Kidney epithelial cell (primary cell): Measurements from ENCODE around the gene ABLIM2. TPM values are rescaled to one million over a fixed set of nuclear protein-coding genes. Genes with fewer than 3 reads are reported as not detected.

Experiments used
- DNase-seq: peaks from one replicate; pipeline ENCODE4 v3.0.0-alpha.2; 2010; ENCODE audit warnings: low read depth
- H3K27me3 ChIP-seq: 2 replicates; pipeline ENCODE4 v1.6.0; 2011; ENCODE audit warnings: low read length; ENCODE audit not compliant: control insufficient read depth, insufficient read depth
- H3K36me3 ChIP-seq: 2 replicates; pipeline ENCODE4 v1.5.1; 2011; ENCODE audit warnings: low read length; ENCODE audit not compliant: control insufficient read depth, insufficient read depth
- H3K4me3 ChIP-seq: 2 replicates; pipeline ENCODE4 v1.5.1; 2011; ENCODE audit warnings: low read depth, mild to moderate bottlenecking, control low read depth, low read length
- CTCF ChIP-seq: IDR thresholded peaks from 2 replicates; pipeline ENCODE4 v1.5.1; 2011; ENCODE audit warnings: mild to moderate bottlenecking, moderate library complexity, low read length, control low read depth, inconsistent platforms; ENCODE audit not compliant: insufficient read depth, poor library complexity, severe bottlenecking
- total RNA-seq: library from RNA; depleted of rRNA; stranded (reverse); fragments of >200 nt; gene quantifications from 2 replicates; pipeline ENCODE4 v1.2.3, GENCODE V29; 2015

Gene ABLIM2
- total RNA-seq, 1 donor from 2014 or later, result 1.3 TPM

GRCh38 chr4:8043596-8043995 is 115.0 kb downstream of the ABLIM2 start:
- Histone ChIP-seq H3K27me3 (peaks cover 24% of the 10 kb centered on the region), H3K36me3 (no peaks in the 10 kb centered on the region), H3K4me3 (no peak overlapping the region)
- TF ChIP-seq CTCF, result no peak
- no peak for DNase-seq

GRCh38 chr4:8041868-8042267 is 116.7 kb downstream of the ABLIM2 start:
- Histone ChIP-seq H3K27me3 (peaks cover 22% of the 10 kb centered on the region), H3K4me3 (no peak overlapping the region), H3K36me3 (no peaks in the 10 kb centered on the region)
- no peak for DNase-seq
- TF ChIP-seq CTCF, result no peak

GRCh38 chr4:8041172-8041571 is 117.4 kb downstream of the ABLIM2 start:
- peaks cover 22% of the 10 kb centered on the region for H3K27me3 ChIP-seq
- DNase-seq, result no peak
- TF ChIP-seq CTCF, result no peak
- H3K36me3 ChIP-seq, result no peaks in the 10 kb centered on the region
- no peak overlapping the region for H3K4me3 ChIP-seq

GRCh38 chr4:8040607-8041006 is 118.0 kb downstream of the ABLIM2 start:
- no peaks in the 10 kb centered on the region for H3K36me3 ChIP-seq
- no peak for TF ChIP-seq CTCF
- DNase-seq, result no peak
- H3K27me3 ChIP-seq, result peaks cover 22% of the 10 kb centered on the region
- H3K4me3 ChIP-seq, result no peak overlapping the region

- H3K27me3 ChIP-seq, result peaks cover 20% of the 10 kb centered on the region
- no peak for DNase-seq
- H3K36me3 ChIP-seq, result no peaks in the 10 kb centered on the region
- H3K4me3 ChIP-seq, result no peak overlapping the region
- no peak for TF ChIP-seq CTCF
Measured at GRCh38 chr4:8039853-8040252, 118.8 kb downstream of the ABLIM2 start.

- peaks cover 20% of the 10 kb centered on the region for H3K27me3 ChIP-seq
Measured at GRCh38 chr4:8039290-8039689, 119.3 kb downstream of the ABLIM2 start.

More at GRCh38 chr4:8039290-8039689, 119.3 kb downstream of the ABLIM2 start:
- no peak for TF ChIP-seq CTCF
- Histone ChIP-seq H3K4me3 (no peak overlapping the region), H3K36me3 (no peaks in the 10 kb centered on the region)
- DNase-seq, result no peak
